SK-MEL-5 (cell line): ENCODE data around the gene CD99. TPM values are rescaled to one million over a fixed set of nuclear protein-coding genes. Genes with fewer than 3 reads are reported as not detected.
"Not testable (repeated sequence)": the region's sequence is repeated elsewhere in the genome, so short reads cannot be mapped to it uniquely, and the experiment has no call there.

Source experiments
- DNase-seq: peaks from one replicate; pipeline ENCODE4 v3.0.0-alpha.2; 2016; ENCODE audit warnings: low read depth, low spot score
- in situ Hi-C: cut with HindIII; loops from 2 replicates; pipeline ENCODE4 v1.10.0; 2016; ENCODE audit warnings: low sequenced_read_pairs, high pct_unique_total_duplicates, low pct_unique_long_range_greater_than_20kb
- total RNA-seq: library from RNA; depleted of rRNA; stranded (reverse); fragments of >200 nt; shearing (Covaris generic); gene quantifications from 2 replicates; pipeline ENCODE4 v1.2.3, GENCODE V29; 2014

CD99 gene
- total RNA-seq, 1 experiment from 2014 or later = 158 TPM

DNA sequence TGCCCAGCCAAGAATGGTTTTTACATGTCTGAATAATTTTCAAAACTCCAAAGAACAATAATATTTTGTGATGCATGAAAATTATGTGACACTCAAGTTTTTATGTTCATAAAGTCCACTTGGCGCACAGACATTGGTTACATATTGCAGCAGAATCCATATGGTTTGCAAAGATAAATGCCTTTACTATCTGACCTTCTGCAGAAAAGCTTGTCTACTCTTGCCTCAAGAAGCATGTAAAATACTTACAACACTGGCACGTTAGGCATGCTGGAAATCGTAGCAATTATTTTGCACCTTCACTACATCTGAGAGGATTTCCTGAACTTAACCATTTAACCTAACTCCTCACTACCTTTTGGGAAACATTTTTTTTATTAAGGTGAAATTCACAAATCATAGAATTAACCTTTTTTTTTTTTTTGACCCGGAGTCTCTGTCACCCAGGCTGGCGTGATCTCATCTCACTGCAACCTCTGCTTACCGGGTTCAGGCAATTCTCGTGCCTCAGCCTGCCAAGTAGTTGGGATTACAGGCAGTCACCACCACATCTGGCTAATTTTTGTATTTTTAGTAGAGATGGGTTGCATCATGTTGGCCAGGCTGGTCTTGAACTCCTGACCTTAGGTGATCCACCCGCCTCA, 57.2 kb downstream of the CD99 start:
- no peak for DNase-seq
- in situ Hi-C loops = no loop called here

DNA sequence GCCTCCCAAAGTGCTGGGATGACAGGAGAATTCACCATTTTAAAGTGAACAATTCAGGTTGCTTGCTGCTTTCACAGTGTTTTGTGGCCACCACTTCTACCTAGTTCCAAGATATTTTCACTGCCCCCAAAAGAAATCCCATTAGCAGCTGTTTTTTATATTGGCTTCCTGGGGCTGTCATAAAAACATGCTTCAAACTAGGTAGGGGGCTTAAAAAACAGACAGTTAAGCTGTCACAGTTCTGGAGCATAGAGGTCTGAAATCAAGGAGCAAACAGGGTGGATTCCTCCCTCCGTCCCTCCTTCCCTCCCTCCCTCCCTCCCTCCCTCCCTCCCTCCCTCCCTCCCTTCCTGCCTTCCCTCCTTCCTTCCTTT, 57.7 kb downstream of the CD99 start:
- in situ Hi-C loops = no loop called here
- DNase-seq = no peak

DNA sequence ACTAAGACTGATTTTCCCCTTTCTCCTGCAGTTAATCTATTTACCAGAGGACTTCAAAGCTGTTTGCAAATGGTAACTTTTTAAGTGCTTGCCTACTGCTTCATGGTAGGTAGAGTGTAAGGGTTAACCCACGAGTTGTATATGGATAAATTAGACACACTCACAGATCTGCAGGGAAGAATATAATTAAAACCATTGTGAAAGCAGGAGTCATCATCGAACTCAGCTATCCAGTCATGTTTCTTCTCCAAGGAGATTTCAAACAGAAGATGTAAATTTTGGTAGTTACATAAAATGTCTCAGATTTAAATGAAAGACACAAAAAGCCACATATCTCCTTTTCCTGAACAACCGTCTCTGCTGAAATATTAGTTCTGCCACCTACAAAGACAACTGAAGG, 60.2 kb downstream of the CD99 start:
- in situ Hi-C loops = no loop called here
- DNase-seq = no peak

DNA sequence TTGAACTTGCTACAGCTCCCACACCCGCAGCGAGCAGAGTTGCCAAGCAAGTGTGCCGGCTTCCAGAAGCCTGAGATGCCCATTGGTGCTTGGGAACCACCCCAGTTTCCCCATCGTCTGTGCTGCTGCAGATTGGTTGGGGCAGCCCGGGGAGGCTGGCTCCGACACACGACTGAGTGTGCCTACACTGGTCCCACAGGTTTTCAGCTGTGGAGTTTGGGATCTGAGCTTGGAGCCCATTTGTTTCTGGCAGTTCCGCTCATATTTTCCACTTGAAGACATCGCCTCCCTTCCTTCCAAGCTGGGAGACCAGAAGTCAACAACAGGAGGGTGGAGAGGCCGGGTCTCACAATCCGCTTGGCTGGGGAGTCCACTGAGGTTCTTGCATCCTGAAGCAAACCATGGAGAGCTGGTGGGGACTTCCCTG, 60.8 kb downstream of the CD99 start, which contains the start of gene XG:
Gene XG (plus strand): TSS at position 167 of the 427 bp plus-strand sequence. CDS start 235 bp downstream, at position 402.
- DNase-seq, in situ Hi-C loops: not testable (repeated sequence)

GRCh38 chrX:2752441-2752840, 61.3 kb downstream of the CD99 start:
- in situ Hi-C loops, DNase-seq: not testable (repeated sequence)

GRCh38 chrX:2755163-2755715, 64.1 kb downstream of the CD99 start:
- in situ Hi-C loops, DNase-seq: not testable (repeated sequence)

DNA sequence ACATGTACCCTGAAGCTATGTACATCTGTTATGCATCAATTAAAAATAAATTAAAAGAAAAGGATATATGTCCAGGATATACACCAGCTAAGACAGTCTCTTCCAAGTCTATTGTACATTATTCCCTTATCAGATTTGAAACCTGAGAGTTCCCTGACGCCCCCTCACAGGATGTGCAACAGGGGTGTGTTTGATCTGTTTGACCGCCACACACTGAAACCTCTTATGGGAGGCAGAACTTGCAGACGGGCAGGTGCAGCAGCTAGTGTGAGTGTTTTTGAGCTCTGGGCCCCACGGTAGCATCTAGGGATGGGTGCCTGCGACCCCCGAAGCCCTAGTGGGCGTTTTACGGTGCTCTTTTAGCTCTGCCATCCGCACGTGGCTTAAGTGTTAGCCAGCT, 65.5 kb downstream of the CD99 start:
- no peak for DNase-seq
- in situ Hi-C loops = no loop called here

DNA sequence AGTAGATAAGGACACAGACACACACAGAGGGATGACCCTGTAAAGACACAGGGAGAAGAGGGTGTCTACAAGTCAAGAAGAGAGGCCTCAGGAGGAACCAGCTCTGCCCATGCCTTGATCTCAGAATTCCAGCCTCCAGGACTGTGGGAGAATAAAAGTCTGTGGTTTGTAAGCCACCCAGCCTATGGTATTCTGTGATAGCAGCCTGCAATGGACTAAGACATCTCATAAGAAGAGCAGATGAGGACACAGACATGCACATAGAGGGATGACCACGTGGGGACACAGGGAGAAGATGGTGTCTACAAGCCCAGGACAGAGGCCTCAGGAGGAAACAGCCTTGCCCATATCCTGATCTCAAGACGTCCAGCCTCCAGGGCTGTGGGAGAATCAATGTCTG, 70.2 kb downstream of the CD99 start:
- in situ Hi-C loops = no loop called here
- no peak for DNase-seq

- in situ Hi-C loops, DNase-seq: not testable (repeated sequence)
These were observed 71.6 kb downstream of the CD99 start for GRCh38 chrX:2762671-2763070.

DNA sequence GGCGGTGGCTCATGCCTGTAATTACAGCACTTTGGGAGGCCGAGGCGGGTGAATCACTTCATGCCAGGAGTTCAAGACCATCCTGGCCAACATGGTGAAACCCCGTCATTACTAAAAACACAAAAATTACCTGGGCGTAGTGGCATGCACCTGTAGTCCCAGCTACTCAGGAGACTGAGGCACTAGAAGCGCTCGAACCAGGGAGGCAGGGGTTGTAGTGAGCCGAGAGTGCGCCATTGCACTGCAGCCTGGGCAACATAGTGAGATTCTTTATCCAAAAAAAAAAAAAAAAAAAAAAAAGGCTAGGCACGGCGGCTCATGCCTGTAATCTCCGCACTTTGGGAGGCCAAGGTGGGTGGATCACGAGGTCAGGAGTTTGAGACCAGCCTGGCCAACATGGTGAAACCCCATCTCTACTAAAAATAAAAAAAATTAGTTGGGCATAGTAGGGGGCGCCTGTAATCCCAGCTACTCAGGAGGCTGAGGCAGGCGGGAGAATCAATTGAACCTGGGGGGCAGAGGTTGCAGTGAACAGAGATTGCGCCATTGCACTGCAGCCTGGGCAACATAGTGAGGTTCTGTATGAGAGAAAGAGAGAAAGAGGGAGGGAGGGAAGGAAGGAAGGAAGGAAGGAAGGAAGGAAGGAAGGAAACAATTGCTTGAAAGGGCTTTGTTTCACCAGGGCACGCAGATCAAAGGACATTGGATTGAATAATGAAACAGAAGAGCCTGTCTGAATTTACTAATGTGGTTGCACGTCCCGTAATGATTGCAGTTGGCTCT, 73.9 kb downstream of the CD99 start:
- DNase-seq, in situ Hi-C loops: not testable (repeated sequence)

DNA sequence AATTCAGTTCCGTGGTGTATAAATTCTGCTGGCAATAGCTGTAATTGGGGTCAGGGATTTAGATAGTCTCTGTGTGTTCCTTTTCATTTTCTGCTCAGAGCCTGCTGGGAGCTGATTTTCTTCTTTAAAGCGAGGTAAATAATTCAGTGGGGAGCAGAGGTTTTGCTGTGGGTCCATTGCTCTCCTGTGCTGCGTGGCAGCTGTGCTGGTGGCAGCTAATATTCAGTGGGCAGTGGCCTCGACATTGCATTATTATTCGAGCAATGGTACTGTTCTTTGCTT, 74.4 kb downstream of the CD99 start:
- in situ Hi-C loops = no loop called here

GRCh38 chrX:2766906-2767305, 75.8 kb downstream of the CD99 start:
- in situ Hi-C loops = no loop called here
- no peak for DNase-seq

More for the DNA sequence above, 74.4 kb downstream of the CD99 start:
- DNase-seq = no peak

- no peak for DNase-seq
- in situ Hi-C loops = no loop called here
These were observed 76.7 kb downstream of the CD99 start for GRCh38 chrX:2767631-2768455.

DNA sequence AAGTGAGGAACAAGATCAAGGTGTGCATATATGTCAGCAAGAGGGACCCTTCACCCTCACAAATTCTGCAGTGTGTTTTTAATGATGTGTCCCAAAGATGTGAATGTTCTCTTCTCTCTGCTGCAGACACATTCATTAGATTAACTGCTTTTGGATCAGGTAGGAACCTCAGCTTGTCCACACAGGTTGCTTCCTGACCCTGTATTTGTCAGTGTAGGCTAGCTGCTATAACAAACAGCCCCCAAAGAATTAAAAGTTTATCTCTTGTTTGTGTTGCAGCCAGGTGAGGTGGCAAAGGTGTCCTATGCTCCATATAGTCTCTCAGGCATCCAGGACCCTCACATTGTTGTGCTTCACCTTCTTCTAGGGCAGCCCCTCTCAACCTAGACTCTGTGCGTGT, 78.5 kb downstream of the CD99 start:
- in situ Hi-C loops = no loop called here
- no peak for DNase-seq

DNA sequence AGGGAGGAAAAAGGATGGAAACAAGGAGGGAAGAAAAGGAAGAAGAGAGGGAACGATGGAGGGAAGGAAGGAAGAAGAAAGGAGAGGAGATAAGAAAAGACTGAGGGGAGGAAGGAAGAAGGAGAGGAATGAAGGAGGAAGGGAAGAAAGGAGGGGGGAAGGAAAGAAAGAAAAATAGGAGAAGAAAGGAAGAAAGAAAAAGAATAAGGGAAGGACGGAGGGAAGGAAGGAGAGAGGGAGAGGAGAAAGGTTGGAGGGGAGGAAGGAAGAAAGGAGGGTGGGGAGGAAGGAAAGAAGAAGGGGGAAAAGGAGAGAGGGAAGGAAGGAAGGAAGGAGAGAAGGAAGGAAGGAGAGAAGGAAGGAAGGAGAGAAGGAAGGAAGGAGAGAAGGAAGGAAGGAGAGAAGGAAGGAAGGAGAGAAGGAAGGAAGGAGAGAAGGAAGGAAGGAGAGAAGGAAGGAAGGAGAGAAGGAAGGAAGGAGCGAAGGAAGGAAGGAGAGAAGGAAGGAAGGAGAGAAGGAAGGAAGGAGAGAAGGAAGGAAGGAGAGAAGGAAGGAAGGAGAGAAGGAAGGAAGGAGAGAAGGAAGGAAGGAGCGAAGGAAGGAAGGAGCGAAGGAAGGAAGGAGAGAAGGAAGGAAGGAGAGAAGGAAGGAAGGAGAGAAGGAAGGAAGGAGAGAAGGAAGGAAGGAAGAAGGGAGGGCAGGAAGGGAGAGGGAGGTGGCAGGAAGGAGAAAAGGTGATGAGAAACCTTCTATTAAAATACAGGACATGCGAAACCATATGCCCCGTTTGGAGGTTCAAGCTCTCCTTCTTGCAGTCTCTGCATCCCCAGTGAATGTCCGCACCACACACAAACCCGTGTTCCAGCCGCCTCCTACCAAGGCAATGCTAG, 82.3 kb downstream of the CD99 start:
- in situ Hi-C loops, DNase-seq: not testable (repeated sequence)

- in situ Hi-C loops = no loop called here
- DNase-seq = no peak
These were observed 83.0 kb downstream of the CD99 start for GRCh38 chrX:2774057-2774456.

DNA sequence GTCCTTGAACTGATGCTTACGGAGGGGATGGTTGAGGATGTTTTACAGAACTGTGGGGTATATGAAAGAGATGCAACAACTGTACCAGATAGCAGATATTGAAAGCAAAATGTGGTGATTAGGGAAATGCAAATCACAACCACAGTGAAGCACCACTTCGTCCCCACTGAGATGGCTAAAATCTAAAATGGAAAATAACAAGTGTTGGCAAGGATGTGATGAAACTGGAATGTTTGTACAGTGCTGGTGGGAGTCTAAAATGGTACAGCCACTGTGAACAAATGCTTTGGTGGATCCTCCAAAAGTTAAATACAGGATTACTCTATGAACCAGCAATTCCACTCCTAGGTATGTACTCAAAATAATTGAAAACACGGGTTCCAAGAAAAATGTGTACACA, 83.7 kb downstream of the CD99 start:
- DNase-seq = no peak
- in situ Hi-C loops = no loop called here
